DLD1 (cell line): ENCODE results near the gene PJA2.
"Not testable (repeated sequence)": the region's sequence is repeated elsewhere in the genome, so short reads cannot be mapped to it uniquely, and the experiment has no call there.

Experiments used
- in situ Hi-C: cut with HindIII; loops from 2 replicates; pipeline ENCODE4 v1.10.0; 2017; ENCODE audit warnings: low sequenced_read_pairs

Gene PJA2

DNA sequence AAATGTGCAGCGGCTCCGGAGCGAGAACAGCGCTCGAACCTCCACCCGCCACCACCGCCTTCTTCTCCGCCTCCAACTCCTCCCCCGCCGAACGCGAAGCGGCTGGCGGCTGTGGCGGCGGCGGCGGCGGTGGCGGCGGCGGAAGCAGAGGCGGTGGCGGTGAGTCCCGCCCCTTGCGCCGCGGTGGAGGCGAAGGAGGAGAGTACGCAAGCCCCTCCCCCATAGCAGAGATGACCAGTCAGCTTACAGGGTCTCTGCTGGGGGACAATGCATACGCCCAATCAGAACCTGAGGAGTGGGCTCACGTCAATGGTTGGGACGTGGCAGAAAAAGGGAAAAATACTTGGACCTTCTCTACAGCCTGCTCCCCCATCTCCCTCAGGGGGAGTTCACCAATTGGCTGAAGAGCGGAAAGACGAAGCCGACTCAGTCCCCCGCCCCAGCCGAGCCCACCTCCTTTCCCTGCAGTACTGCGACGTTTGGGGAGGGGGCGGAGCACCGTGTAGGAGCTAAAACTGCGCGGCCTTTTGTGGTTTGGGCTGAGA lies at the start of gene PJA2:
Gene PJA2, minus strand, starts transcription at position 131 of the 545 bp plus-strand sequence. CDS start 26,541 bp downstream, outside the sequence.
- in situ Hi-C loops = no loop called here

GRCh38 chr5:109455598-109456096 lies 45.9 kb upstream of the PJA2 start:
- in situ Hi-C loops = no loop called here

GRCh38 chr5:109454731-109455505 lies 45.1 kb upstream of the PJA2 start:
- in situ Hi-C loops = no loop called here

DNA sequence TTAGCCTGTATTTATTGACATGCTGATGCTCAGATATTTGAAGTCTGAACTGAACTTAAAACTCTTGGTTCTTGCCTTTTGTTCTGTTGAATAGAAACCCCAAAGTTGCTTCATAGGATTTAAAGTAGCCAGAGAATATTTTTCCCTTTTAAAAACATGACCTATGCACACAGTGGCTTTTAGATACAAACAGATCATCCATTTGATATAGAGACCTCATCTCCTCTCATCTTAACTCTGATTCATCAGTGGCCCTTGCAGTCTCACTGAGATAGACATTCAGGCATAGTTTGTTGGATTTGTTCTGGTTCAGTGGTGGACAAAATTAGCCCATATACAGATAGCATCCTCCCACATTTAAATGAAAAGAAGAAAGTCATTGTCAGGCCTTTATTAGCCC lies 43.5 kb upstream of the PJA2 start:
- in situ Hi-C loops = no loop called here

DNA sequence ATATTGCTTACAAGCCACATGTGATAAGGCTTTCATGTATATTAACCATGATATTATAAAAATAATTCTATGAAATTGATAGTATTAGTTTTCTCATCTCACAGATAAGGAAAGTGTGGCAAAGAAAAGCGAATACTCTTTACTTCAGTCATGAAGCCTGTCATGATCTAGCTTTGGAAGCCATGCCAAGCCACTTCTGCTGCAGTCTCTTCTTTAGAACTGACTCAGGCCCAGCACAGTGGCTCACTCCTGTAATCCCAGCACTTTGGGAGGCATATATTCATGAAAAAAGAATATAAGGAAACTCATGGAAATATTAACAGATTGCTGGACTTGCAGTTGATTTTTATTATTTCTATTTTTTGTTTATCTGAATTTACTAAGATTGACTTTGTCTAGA lies 42.9 kb upstream of the PJA2 start:
- in situ Hi-C loops = no loop called here

- in situ Hi-C loops = no loop called here
Measured at GRCh38 chr5:109451146-109451545, 41.4 kb upstream of the PJA2 start.

GRCh38 chr5:109450129-109450877 lies 40.5 kb upstream of the PJA2 start:
- in situ Hi-C loops = no loop called here

DNA sequence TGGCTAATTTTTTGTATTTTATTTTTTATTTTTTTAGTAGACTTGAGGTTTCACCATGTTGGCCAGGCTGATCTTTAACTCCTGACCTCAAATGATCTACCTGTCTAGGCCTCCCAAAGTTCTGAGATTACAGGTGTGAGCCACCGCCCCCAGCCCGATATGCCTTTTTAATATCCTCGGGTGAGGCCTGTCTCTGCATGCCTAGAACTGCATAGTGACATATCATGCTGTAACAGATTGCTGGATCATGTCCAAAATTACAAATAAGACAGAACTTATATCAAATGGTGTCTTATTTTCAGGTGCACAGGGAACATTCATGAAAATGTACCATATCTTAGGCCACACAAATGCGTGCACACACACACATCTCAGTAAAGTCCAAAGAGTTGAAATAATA lies 39.1 kb upstream of the PJA2 start:
- in situ Hi-C loops = no loop called here

DNA sequence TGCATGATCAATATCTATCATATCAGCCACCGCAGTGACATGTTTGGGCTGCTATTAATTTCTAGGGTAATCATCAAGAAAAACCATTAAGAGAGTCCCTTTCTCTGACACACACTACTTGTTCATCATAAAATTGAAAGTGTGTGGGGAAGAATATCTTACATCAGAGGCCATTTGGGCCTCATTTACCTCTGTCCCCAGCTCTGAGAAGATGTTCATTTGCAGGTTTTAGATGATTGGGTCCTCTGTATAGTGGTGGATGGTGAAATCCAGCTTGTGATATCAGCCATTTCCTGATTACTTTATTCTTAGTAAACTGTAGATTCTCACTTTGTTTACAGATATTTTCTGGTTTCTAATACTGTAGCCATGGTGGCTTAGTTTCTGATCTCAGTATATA lies 29.8 kb upstream of the PJA2 start:
- in situ Hi-C loops = no loop called here

GRCh38 chr5:109426075-109426474 lies 16.3 kb upstream of the PJA2 start:
- in situ Hi-C loops = no loop called here

DNA sequence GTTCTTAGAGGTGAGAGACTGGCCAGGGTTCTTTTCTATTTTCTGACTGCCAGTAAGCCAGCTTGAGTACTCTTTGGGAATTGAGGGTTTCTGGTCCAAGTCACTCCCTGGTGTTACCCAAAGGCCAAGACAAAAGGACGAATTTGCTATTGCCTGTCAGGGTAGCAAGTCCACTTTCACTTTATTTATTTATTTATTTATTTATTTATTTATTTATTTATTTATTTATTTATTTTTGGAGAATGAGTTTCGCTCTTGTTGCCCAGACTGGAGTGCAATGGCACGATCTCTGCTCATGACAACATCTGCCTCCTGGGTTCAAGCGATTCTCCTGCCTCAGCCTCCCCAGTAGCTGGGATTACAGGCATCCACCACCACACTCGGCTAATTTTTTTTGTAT lies 15.7 kb upstream of the PJA2 start:
- in situ Hi-C loops = not testable (repeated sequence)

DNA sequence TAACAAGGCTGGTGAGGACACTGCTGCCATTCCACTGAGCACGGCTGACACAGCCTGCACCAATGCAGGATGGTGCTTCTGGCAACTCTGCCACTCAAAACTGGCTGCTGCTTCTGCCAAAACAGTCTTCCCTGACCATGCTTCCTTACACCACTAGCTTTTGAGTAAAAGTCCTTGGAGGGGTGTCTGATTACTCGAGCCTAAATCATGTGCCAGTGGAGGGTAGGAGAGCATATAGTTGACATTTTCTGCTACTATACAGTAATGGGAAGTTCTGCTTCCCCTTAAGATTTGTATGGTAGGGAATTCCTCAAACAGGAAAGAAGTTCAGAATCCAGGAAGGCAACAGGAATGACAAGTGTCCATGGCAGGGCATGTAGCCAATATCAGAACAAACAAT lies 12.2 kb upstream of the PJA2 start:
- in situ Hi-C loops = no loop called here

DNA sequence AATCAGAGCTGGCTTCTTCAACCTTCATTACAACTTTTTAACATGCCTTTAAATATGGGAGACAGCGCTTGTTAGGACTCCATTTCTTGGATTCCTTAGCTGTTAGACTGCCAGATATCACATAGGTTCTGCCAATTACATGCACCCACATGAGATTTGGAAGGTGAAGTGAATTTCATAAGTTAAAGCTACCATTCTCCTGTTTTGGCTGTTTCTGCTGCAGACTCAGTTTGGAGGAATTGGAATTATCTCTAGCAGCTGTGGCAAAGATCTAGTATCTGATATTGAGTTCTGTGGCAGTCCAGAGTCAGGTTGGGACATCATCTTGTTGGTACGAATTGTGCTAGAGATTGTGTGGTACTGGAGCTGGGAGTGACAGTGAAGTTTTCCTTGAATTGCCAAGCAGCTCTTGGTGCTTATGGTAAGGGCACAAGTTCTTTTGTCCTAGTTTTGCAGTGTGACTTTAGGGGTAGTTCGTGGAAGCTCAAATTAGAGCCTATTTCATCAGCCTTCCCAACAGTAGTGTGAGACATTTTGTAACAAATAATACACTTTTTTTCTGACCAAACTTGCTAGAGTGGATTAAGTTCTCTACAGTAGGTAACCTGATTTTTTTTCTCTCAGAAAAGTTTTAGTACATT lies 9.1 kb upstream of the PJA2 start:
- in situ Hi-C loops = no loop called here

GRCh38 chr5:109416882-109417281 lies 7.1 kb upstream of the PJA2 start:
- in situ Hi-C loops = no loop called here

DNA sequence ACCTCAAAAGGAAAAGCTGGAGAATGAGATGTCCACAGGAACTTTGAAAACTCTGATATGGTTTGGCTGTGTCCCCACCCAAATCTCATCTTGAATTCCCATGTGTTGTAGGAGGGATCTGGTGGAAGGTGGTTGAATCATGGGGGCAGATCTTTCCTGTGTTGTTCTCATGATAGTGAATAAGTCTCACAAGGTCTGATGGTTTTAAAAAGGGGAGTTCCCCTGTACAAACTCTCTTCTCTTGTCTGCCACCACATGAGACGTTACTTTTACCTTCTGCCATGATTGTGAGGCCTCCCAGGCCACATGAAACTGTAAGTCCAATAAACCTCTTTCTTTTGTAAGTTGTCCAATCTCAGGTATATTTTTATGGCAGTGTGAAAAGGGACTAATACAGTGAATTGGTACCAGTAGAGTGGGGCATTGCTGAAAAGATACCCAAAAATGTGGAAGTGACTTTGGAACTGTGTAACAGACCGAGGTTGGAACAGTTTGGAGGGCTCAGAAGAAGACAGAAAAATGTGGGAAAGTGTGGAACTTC lies 4.2 kb upstream of the PJA2 start:
- in situ Hi-C loops = not testable (repeated sequence)

DNA sequence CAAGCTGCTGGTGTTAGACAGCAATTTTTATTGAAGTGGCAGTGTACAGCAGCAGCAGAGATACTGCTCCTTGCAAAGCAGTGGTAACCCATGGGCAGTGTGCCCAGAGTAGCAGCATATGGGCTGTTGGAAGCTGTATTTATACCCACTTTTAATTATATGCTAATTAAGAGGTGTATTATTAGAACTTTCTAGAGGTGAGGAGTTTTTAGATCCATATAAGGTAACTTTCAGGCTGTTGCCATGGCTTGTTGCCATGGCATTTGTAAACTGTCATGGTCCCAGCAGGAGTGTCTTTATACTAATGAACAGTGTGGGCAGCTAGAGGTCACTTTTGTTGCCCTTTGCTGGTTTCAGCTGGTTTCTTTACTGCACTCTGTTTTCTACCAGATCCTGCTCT lies 3.7 kb upstream of the PJA2 start:
- in situ Hi-C loops = no loop called here

GRCh38 chr5:109412981-109413402 lies 3.2 kb upstream of the PJA2 start:
- in situ Hi-C loops = no loop called here

- in situ Hi-C loops = no loop called here
Measured at GRCh38 chr5:109411627-109412026, 1.9 kb upstream of the PJA2 start.

DNA sequence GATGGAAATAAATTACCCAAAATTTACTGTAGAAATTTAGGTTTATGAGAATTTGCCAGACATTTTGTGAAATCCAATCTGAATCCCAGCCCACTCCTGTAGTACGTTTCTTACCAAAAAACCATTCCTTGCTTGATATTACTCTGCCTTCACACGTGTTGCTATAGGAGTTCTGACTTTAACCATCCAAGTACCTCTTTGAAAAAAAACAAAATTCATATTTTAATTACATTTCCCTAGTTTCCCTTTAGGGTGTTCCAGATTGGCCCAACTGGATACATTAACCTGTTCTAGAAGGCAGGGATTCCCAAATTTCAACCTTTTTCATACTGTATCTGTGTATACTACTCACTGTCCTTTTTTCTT lies 1.4 kb upstream of the PJA2 start:
- in situ Hi-C loops = no loop called here

- in situ Hi-C loops = no loop called here
Measured at GRCh38 chr5:109410389-109411148, 795 bp upstream of the PJA2 start.
